ENCODE measurements around the gene TCP10L. TPM values are rescaled to one million over a fixed set of nuclear protein-coding genes. Genes with fewer than 3 reads are reported as not detected.
A peak's percentile ranks its signal among the peaks of the same experiment; 100 is the strongest.

TCP10L gene
- total and polyA plus RNA-seq, 2 of the 13 experiments (the other 11 are each of a cell fraction or from before 2014, with no cell fraction given), result 0.90 to 2.4 TPM

DNA sequence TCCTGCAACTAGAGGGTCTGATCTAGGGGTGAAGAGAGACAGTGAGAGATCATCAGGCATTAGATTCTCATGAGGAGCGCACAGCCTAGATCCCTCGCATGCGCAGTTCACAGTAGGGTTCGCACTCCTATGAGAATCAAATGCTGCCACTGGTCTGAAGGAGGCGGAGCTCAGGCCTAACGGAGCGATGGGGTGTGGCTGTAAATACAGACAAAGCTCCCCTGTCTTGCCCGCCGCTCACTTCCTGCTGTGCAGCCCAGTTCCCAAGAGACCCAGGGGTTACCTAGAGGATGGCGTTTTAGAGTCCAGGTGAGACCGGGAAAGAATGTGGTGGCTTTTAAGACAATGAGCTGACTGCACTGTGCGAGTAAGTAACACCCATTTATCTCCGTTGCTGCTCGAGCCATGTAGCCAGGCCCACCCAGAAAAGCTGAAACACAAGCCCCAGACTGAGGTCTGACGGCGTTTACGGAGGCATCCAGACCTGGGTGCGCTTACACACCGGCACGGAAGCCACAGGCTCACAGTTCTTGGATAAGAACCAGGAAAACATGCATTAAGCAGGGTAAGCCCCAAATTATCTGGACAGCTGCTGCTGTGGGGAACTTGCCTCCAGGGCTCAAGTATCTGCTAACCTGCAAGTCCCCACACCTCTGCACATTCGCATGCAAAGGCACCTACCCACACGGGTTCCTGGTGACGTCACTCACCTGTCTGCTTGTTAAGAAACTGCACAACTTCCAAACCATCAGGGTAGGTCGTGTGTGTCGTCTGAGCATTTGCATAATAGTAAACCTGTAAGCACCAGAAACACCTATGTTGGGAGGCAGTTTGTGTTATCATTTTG lies 12.5 kb downstream of the TCP10L start (continued):
- TF ChIP-seq, protein P1, sequence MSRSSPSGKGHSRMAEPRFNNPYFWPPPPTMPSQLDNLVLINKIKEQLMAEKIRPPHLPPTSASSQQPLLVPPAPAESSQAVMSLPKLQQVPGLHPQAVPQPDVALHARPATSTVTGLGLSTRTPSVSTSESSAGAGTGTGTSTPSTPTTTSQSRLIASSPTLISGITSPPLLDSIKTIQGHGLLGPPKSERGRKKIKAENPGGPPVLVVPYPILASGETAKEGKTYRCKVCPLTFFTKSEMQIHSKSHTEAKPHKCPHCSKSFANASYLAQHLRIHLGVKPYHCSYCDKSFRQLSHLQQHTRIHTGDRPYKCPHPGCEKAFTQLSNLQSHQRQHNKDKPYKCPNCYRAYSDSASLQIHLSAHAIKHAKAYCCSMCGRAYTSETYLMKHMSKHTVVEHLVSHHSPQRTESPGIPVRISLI (CRISPR knock-in tag; IDR thresholded peaks at IDR 0.05; ENCODE audit: borderline replicate concordance), result no peak
- TF ChIP-seq, protein P2, sequence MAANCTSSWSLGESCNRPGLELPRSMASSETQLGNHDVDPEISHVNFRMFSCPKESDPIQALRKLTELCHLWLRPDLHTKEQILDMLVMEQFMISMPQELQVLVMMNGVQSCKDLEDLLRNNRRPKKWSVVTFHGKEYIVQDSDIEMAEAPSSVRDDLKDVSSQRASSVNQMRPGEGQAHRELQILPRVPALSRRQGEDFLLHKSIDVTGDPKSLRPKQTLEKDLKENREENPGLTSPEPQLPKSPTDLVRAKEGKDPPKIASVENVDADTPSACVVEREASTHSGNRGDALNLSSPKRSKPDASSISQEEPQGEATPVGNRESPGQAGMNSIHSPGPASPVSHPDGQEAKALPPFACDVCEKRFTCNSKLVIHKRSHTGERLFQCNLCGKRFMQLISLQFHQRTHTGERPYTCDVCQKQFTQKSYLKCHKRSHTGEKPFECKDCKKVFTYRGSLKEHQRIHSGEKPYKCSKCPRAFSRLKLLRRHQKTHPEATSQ (CRISPR knock-in tag; IDR thresholded peaks at IDR 0.05; ENCODE audit: borderline replicate concordance), result 0 out of 2 replicates have a peak, but pooled peaks have one; percentile 34
- TF ChIP-seq PHF8 (CRISPR knock-in tag; IDR thresholded peaks at IDR 0.05) (0 out of 2 replicates have a peak, but pooled peaks have one; percentile 25), HOXA3 (CRISPR knock-in tag; IDR thresholded peaks at IDR 0.05) (0 out of 2 replicates have a peak, but pooled peaks have one; percentile 48), FOXA3 (CRISPR knock-in tag; IDR thresholded peaks at IDR 0.05) (peak; percentile 32; the same call in 1 of the 2 replicates), POLR2A (IDR thresholded peaks at IDR 0.05; ENCODE audit: insufficient read depth in 1 of 2, low read depth in 2 of 2, low read length in 2 of 2) (peak in 1 of 2 experiments; percentile 50; a peak in 1 of 4 replicates), U2AF1 (optimal IDR thresholded peaks at IDR 0.05; ENCODE audit: low read depth, low read length) (peak; percentile 44), CREB1 (IDR thresholded peaks at IDR 0.05) (peak; percentile 95), CREB1 (CRISPR knock-in tag; IDR thresholded peaks at IDR 0.05) (no peak), SRY (CRISPR knock-in tag; IDR thresholded peaks at IDR 0.05) (0 out of 2 replicates have a peak, but pooled peaks have one; percentile 37), ELF1 (CRISPR knock-in tag; IDR thresholded peaks at IDR 0.05) (peak; percentile 59), HES4 (CRISPR knock-in tag; IDR thresholded peaks at IDR 0.05; ENCODE audit: borderline replicate concordance) (0 out of 2 replicates have a peak, but pooled peaks have one; percentile 48), ZFX (CRISPR knock-in tag; IDR thresholded peaks at IDR 0.05; ENCODE audit: low read depth) (peak; percentile 52), SALL1 (CRISPR knock-in tag; IDR thresholded peaks at IDR 0.05) (peak; percentile 52), ZBTB38 (CRISPR knock-in tag; IDR thresholded peaks at IDR 0.05) (peak; percentile 38; the same call in 1 of the 2 replicates), NFKB2 (CRISPR knock-in tag; IDR thresholded peaks at IDR 0.05; ENCODE audit: borderline replicate concordance) (0 out of 2 replicates have a peak, but pooled peaks have one; percentile 31), ZNF33A (CRISPR knock-in tag; IDR thresholded peaks at IDR 0.05; ENCODE audit: borderline replicate concordance) (no peak), ELF3 (CRISPR knock-in tag; IDR thresholded peaks at IDR 0.05) (0 out of 2 replicates have a peak, but pooled peaks have one; percentile 38)
- TF ChIP-seq, protein P3, sequence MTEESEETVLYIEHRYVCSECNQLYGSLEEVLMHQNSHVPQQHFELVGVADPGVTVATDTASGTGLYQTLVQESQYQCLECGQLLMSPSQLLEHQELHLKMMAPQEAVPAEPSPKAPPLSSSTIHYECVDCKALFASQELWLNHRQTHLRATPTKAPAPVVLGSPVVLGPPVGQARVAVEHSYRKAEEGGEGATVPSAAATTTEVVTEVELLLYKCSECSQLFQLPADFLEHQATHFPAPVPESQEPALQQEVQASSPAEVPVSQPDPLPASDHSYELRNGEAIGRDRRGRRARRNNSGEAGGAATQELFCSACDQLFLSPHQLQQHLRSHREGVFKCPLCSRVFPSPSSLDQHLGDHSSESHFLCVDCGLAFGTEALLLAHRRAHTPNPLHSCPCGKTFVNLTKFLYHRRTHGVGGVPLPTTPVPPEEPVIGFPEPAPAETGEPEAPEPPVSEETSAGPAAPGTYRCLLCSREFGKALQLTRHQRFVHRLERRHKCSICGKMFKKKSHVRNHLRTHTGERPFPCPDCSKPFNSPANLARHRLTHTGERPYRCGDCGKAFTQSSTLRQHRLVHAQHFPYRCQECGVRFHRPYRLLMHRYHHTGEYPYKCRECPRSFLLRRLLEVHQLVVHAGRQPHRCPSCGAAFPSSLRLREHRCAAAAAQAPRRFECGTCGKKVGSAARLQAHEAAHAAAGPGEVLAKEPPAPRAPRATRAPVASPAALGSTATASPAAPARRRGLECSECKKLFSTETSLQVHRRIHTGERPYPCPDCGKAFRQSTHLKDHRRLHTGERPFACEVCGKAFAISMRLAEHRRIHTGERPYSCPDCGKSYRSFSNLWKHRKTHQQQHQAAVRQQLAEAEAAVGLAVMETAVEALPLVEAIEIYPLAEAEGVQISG (CRISPR knock-in tag; IDR thresholded peaks at IDR 0.05), result peak; percentile 53; the same call in 1 of the 2 replicates
- TF ChIP-seq, protein P4, sequence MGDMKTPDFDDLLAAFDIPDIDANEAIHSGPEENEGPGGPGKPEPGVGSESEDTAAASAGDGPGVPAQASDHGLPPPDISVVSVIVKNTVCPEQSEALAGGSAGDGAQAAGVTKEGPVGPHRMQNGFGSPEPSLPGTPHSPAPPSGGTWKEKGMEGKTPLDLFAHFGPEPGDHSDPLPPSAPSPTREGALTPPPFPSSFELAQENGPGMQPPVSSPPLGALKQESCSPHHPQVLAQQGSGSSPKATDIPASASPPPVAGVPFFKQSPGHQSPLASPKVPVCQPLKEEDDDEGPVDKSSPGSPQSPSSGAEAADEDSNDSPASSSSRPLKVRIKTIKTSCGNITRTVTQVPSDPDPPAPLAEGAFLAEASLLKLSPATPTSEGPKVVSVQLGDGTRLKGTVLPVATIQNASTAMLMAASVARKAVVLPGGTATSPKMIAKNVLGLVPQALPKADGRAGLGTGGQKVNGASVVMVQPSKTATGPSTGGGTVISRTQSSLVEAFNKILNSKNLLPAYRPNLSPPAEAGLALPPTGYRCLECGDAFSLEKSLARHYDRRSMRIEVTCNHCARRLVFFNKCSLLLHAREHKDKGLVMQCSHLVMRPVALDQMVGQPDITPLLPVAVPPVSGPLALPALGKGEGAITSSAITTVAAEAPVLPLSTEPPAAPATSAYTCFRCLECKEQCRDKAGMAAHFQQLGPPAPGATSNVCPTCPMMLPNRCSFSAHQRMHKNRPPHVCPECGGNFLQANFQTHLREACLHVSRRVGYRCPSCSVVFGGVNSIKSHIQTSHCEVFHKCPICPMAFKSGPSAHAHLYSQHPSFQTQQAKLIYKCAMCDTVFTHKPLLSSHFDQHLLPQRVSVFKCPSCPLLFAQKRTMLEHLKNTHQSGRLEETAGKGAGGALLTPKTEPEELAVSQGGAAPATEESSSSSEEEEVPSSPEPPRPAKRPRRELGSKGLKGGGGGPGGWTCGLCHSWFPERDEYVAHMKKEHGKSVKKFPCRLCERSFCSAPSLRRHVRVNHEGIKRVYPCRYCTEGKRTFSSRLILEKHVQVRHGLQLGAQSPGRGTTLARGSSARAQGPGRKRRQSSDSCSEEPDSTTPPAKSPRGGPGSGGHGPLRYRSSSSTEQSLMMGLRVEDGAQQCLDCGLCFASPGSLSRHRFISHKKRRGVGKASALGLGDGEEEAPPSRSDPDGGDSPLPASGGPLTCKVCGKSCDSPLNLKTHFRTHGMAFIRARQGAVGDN (CRISPR knock-in tag; IDR thresholded peaks at IDR 0.05), result peak; percentile 45

Measured in HepG2 (cell line).